IMR-90 (cell line): ENCODE data around the gene PFKP.

ENCODE experiments used
- BHLHE40 ChIP-seq: fragments of 150-350 bp; IDR thresholded peaks from 2 replicates; pipeline ENCODE4 v1.6.1; 2016; ENCODE audit warnings: mild to moderate bottlenecking, low read depth, low read length
- FOS ChIP-seq: fragments of 150-350 bp; IDR thresholded peaks from 2 replicates; pipeline ENCODE4 v1.6.1; 2016; ENCODE audit warnings: low read depth, low read length
- MAFK ChIP-seq: IDR thresholded peaks from 2 replicates; pipeline ENCODE4 v1.6.1; 2012; ENCODE audit warnings: low read depth, low read length, improper control_type of control experiment
- POLR2A ChIP-seq: IDR thresholded peaks from 2 replicates; pipeline ENCODE4 v1.6.1; 2012; ENCODE audit warnings: mild to moderate bottlenecking, low read depth, low read length
- RAD21 ChIP-seq: IDR thresholded peaks from 2 replicates; pipeline ENCODE4 v1.6.1; 2012; ENCODE audit warnings: low read length, improper control_type of control experiment
- TF ChIP-seq, protein P1 (sequence below): conservative IDR thresholded peaks from 2 replicates; pipeline ENCODE4 v1.5.1; 2012; ENCODE audit warnings: mild to moderate bottlenecking, low read depth, low read length, improper control_type of control experiment
- TF ChIP-seq, protein P2 (sequence below): fragments of 150-350 bp; IDR thresholded peaks from 2 replicates; pipeline ENCODE4 v1.6.1; 2017; ENCODE audit warnings: mild to moderate bottlenecking, antibody characterized with exemption, low read length, low read depth

DNA sequence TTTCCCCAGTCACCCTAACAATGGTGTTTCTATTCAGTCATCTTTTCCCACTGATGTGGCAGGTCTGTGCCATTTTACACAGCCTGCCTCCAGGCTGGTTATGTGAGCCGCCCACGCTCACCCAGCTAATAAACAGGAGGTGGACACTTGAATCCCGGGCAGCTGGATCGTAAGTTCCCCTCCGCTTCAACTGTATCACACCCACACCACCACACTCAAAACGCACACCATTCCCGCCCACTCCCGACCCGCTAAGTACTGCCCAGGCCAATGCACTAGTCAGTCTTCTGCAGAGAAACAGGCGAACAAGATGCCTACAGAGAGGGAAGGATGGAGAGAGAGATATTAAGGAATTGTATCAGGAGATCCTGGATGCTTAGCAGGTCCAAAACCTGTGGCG is 38.9 kb upstream of the PFKP start:
- no peak for TF ChIP-seq POLR2A
- TF ChIP-seq, protein P1, sequence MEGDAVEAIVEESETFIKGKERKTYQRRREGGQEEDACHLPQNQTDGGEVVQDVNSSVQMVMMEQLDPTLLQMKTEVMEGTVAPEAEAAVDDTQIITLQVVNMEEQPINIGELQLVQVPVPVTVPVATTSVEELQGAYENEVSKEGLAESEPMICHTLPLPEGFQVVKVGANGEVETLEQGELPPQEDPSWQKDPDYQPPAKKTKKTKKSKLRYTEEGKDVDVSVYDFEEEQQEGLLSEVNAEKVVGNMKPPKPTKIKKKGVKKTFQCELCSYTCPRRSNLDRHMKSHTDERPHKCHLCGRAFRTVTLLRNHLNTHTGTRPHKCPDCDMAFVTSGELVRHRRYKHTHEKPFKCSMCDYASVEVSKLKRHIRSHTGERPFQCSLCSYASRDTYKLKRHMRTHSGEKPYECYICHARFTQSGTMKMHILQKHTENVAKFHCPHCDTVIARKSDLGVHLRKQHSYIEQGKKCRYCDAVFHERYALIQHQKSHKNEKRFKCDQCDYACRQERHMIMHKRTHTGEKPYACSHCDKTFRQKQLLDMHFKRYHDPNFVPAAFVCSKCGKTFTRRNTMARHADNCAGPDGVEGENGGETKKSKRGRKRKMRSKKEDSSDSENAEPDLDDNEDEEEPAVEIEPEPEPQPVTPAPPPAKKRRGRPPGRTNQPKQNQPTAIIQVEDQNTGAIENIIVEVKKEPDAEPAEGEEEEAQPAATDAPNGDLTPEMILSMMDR = no peak
- TF ChIP-seq, protein P2, sequence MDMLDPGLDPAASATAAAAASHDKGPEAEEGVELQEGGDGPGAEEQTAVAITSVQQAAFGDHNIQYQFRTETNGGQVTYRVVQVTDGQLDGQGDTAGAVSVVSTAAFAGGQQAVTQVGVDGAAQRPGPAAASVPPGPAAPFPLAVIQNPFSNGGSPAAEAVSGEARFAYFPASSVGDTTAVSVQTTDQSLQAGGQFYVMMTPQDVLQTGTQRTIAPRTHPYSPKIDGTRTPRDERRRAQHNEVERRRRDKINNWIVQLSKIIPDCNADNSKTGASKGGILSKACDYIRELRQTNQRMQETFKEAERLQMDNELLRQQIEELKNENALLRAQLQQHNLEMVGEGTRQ = no peak
- TF ChIP-seq FOS = no peak
- no peak for TF ChIP-seq BHLHE40
- TF ChIP-seq RAD21 = no peak
- TF ChIP-seq MAFK = no peak
